NT2/D1 (cell line): ENCODE measurements around the gene ADSL.

Experiments
- SUZ12 ChIP-seq: IDR thresholded peaks from 2 replicates; pipeline ENCODE4 v1.6.1; 2011; ENCODE audit not compliant: insufficient read length, insufficient read depth; ENCODE audit errors: extremely low read depth
- YY1 ChIP-seq: IDR thresholded peaks from 2 replicates; pipeline ENCODE4 v1.6.1; 2011; ENCODE audit not compliant: insufficient read length, insufficient read depth
- ZNF274 ChIP-seq: IDR thresholded peaks from 2 replicates; pipeline ENCODE4 v1.6.1; 2011; ENCODE audit warnings: mild to moderate bottlenecking, low read depth, low read length

DNA sequence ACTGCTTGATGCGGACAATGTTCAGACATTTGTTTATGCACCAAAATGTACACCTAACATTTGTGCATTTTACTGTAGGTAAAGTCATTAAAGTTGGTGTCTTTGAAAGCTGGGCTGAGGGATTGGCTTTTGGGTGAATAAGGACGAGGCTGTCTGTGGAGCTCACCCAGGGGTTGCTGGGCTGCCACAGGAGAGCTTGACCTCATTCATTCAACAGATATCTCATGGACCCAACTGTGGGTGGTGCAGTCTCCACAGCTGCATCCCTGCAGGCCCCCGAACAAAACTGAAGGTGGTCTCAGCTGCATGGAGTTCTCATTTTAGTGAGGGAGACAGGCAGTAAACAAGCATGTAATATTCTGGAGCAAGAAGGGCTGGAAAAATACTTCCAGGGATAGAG lies 56.8 kb downstream of the ADSL start:
- no peak for TF ChIP-seq ZNF274
- TF ChIP-seq SUZ12: no peak
- TF ChIP-seq YY1: no peak
